GM12878 (cell line): ENCODE data around the gene LPAR5. TPM values are rescaled to one million over a fixed set of nuclear protein-coding genes. Genes with fewer than 3 reads are reported as not detected.

Source experiments
- ATAC-seq: fragments of 200-7000 bp; cut with Tn5 transposase; 3 replicates; pipeline ENCODE4 v1.9.1; 2020; ENCODE audit warnings: mild to moderate bottlenecking, moderate library complexity
- BruUV-seq: library from RNA; stranded (reverse); fragments of 400-500 nt; replicated peaks from 2 replicates; lab custom pipeline; 2021; lab: Mats Ljungman, UMichigan
- CTCF ChIA-PET: fragments of 300-600 bp; sonication (Branson Sonifier 250); formaldehyde crosslinking; extraction: SDS; loops from one replicate; lab custom pipeline; 2021; ENCODE audit warnings: inconsistent platforms; lab: Yijun Ruan, JAX
- POLR2A ChIA-PET: fragments of 350-600 bp; formaldehyde crosslinking; extraction: SDS; loops from one replicate; lab custom pipeline; 2021; ENCODE audit warnings: inconsistent platforms; lab: Charles Lee
- RAD21 ChIA-PET: fragments of 300-600 bp; sonication (Branson Sonifier 250); formaldehyde crosslinking; loops from one replicate; lab custom pipeline; 2023; ENCODE audit warnings: antibody characterized with exemption; ENCODE audit not compliant: unreplicated experiment; lab: Charles Lee
- SMC1A ChIA-PET: fragments of 300-600 bp; sonication (Branson Sonifier 250); formaldehyde crosslinking; loops from one replicate; lab custom pipeline; 2023; ENCODE audit not compliant: unreplicated experiment, uncharacterized antibody; lab: Charles Lee
- DNase-seq: peaks from one replicate; pipeline ENCODE4 v3.0.0-alpha.2; 2011; ENCODE audit warnings: low read depth, low spot score
- FAIRE-seq: peaks from 3 replicates; lab custom pipeline; 2011; peaks lifted over from hg19 to GRCh38; lab: Jason Lieb, UNC
- H2AFZ ChIP-seq: 2 replicates; pipeline ENCODE4 v1.6.0; 2011; ENCODE audit warnings: low read depth, low read length, control low read depth; ENCODE audit not compliant: control insufficient read depth
- H3K27ac ChIP-seq: 2 replicates; pipeline ENCODE4 v1.5.1; 2011; ENCODE audit warnings: control low read depth; ENCODE audit not compliant: control insufficient read depth, insufficient read depth
- H3K27me3 ChIP-seq, 2 experiments: replicated peaks in 1 of 2; 2 replicates each; pipeline versions ENCODE4 v1.6.0 to v1.6.1; 2011; ENCODE audit warnings: low read length in 1 of 2; ENCODE audit not compliant: control insufficient read depth in 2 of 2, insufficient read depth in 2 of 2
- H3K36me3 ChIP-seq, 2 experiments: 2 replicates each; pipeline ENCODE4 v1.5.1; 2011; ENCODE audit warnings: low read length in 1 of 2; ENCODE audit not compliant: control insufficient read depth in 2 of 2, insufficient read depth in 2 of 2
- H3K4me1 ChIP-seq: 2 replicates; pipeline ENCODE4 v1.6.1; 2011; ENCODE audit warnings: mild to moderate bottlenecking, low read length, moderate library complexity, mixed read lengths; ENCODE audit not compliant: control insufficient read depth, insufficient read depth
- H3K4me2 ChIP-seq: 2 replicates; pipeline ENCODE4 v1.6.0; 2011; ENCODE audit warnings: control low read depth; ENCODE audit not compliant: control insufficient read depth, insufficient read depth
- H3K4me3 ChIP-seq: fragments of 200-600 bp; sonication (generic); 2 replicates; pipeline ENCODE4 v1.5.1; 2016
- H3K79me2 ChIP-seq: 2 replicates; pipeline ENCODE4 v1.6.0; 2011; ENCODE audit warnings: low read length; ENCODE audit not compliant: control insufficient read depth, insufficient read depth
- H3K9ac ChIP-seq: 2 replicates; pipeline ENCODE4 v1.8.0; 2011; ENCODE audit warnings: low read length, control low read depth, mixed read lengths; ENCODE audit not compliant: control insufficient read depth, insufficient read depth
- H3K9me3 ChIP-seq: replicated peaks from 3 replicates; pipeline ENCODE4 v1.5.1; 2011; ENCODE audit warnings: mild to moderate bottlenecking, low read length; ENCODE audit not compliant: control insufficient read depth, insufficient read depth
- H4K20me1 ChIP-seq: 2 replicates; pipeline ENCODE4 v1.6.0; 2011; ENCODE audit not compliant: control insufficient read depth, insufficient read depth
- ATF2 ChIP-seq: IDR thresholded peaks from 2 replicates; pipeline ENCODE4 v1.6.1; 2012; ENCODE audit warnings: low read length, inconsistent platforms
- CBX3 ChIP-seq: fragments of 200-600 bp; sonication (generic); IDR thresholded peaks from 2 replicates; pipeline ENCODE4 v1.6.1; 2016; ENCODE audit warnings: low read depth, borderline replicate concordance
- CTCF ChIP-seq, 3 experiments: IDR thresholded peaks in 2 of 3; conservative IDR thresholded peaks in 1 of 3; 2 replicates each; pipeline ENCODE4 v1.5.1; 2011; ENCODE audit warnings: low read depth in 3 of 3, low read length in 3 of 3, mild to moderate bottlenecking in 3 of 3, control low read depth in 2 of 3, moderate library complexity in 2 of 3, inconsistent platforms in 1 of 3, mixed read lengths in 1 of 3; ENCODE audit not compliant: control insufficient read depth in 2 of 3, insufficient read depth in 1 of 3; ENCODE audit errors: extremely low read depth in 1 of 3
- E2F4 ChIP-seq: IDR thresholded peaks from 2 replicates; pipeline ENCODE4 v1.6.1; 2012; ENCODE audit warnings: low read depth, low read length, improper control_type of control experiment
- FOS ChIP-seq: IDR thresholded peaks from 3 replicates; pipeline ENCODE4 v1.6.1; 2011; ENCODE audit warnings: borderline replicate concordance; ENCODE audit not compliant: insufficient read length; ENCODE audit errors: extremely low read depth
- HDGF ChIP-seq: fragments of 450-650 bp; IDR thresholded peaks from 2 replicates; pipeline ENCODE4 v1.6.1; 2016; ENCODE audit warnings: antibody characterized with exemption
- JUNB ChIP-seq: IDR thresholded peaks from 2 replicates; pipeline ENCODE4 v1.6.1; 2016; ENCODE audit warnings: antibody characterized with exemption, mild to moderate bottlenecking
- NBN ChIP-seq: fragments of 450-650 bp; IDR thresholded peaks from 2 replicates; pipeline ENCODE4 v1.6.1; 2016
- SMARCA5 ChIP-seq: fragments of 450-650 bp; IDR thresholded peaks from 2 replicates; pipeline ENCODE4 v1.6.1; 2017; ENCODE audit warnings: mild to moderate bottlenecking
- SMC3 ChIP-seq: IDR thresholded peaks from 2 replicates; pipeline ENCODE4 v1.6.1; 2011; ENCODE audit warnings: low read length, improper control_type of control experiment, borderline replicate concordance
- SREBF1 ChIP-seq: IDR thresholded peaks from 2 replicates; pipeline ENCODE4 v1.6.1; 2012; ENCODE audit warnings: mild to moderate bottlenecking, low read length
- SUPT20H ChIP-seq: IDR thresholded peaks from 2 replicates; pipeline ENCODE4 v1.6.1; 2011; ENCODE audit warnings: low read depth, mild to moderate bottlenecking, low read length, moderate library complexity, borderline replicate concordance; ENCODE audit not compliant: control insufficient read depth
- SUZ12 ChIP-seq: fragments of 200-600 bp; sonication (generic); IDR thresholded peaks from one replicate; pipeline ENCODE4 v1.6.1; 2018; ENCODE audit warnings: antibody characterized with exemption, mild to moderate bottlenecking; ENCODE audit not compliant: unreplicated experiment
- YBX1 ChIP-seq: fragments of 450-650 bp; IDR thresholded peaks from 2 replicates; pipeline ENCODE4 v1.6.1; 2016; ENCODE audit warnings: antibody characterized with exemption
- ZBTB33 ChIP-seq: fragments of 450-650 bp; IDR thresholded peaks from 2 replicates; pipeline ENCODE4 v1.6.1; 2017; ENCODE audit warnings: mild to moderate bottlenecking
- ZNF207 ChIP-seq: fragments of 450-650 bp; IDR thresholded peaks from 2 replicates; pipeline ENCODE4 v1.6.1; 2014; ENCODE audit warnings: antibody characterized with exemption, mild to moderate bottlenecking, borderline replicate concordance
- WGBS: methylation state at CpG from one replicate; pipeline ENCODE4 v1.1.6; 2016; ENCODE audit warnings: low lambda C conversion rate; ENCODE audit not compliant: insufficient replicate concordance, insufficient coverage; ENCODE audit errors: missing lambda C conversion rate; 5-methylcytosine and 5-hydroxymethylcytosine counted together
- in situ Hi-C: fragments of 300-500 bp; cut with MboI; formaldehyde crosslinking; loops from 9 replicates; pipeline ENCODE4 v1.14.3; 2018; ENCODE audit warnings: mixed read lengths
- intact Hi-C: fragments of 100-400 bp; cut with micrococcal nuclease; formaldehyde crosslinking; loops from one replicate; pipeline ENCODE4 v1.14.2; 2022; ENCODE audit not compliant: unreplicated experiment
- polyA plus RNA-seq, 11 experiments: library from polyadenylated mRNA; depleted of rRNA in 4 of 11; unstranded in 6 of 11; stranded (reverse) in 5 of 11; fragments of >200 nt; fragmentation: Nextera tagmentation in 4 of 11; fragmentation: Illumina TruSeq in 1 of 11; extraction: Ambion mirVana in 4 of 11; extraction: Trizol in 1 of 11; gene quantifications; 1 replicate in 1 of 11; 2 replicates in 10 of 11; pipeline versions ENCODE4 v1.2.1 to v1.2.3, GENCODE V29; 2011 to 2016; ENCODE audit warnings: inconsistent platforms in 2 of 11, missing spikeins in 2 of 11, low read depth in 1 of 11
- total RNA-seq, 4 experiments: library from RNA; depleted of rRNA in 3 of 4; stranded (reverse); fragments of >200 nt in 3 of 4; fragmentation: Illumina TruSeq in 1 of 4; extraction: Trizol in 1 of 4; gene quantifications; 2 replicates each; pipeline versions ENCODE4 v1.2.1 to v1.2.3, GENCODE V29; 2013 to 2021

LPAR5 gene
- total and polyA plus RNA-seq, 10 of the 15 experiments (the other 5 are each of a cell fraction or from before 2014, with no cell fraction given): 1.3 to 7.9 (median 5.3) TPM

- H4K20me1 ChIP-seq: 0 out of 2 replicates have a peak, but pooled peaks cover 6% of the 10 kb centered on the region
- ChIA-PET POLR2A (interaction anchor here (0.5 to 1.0 kb wide), 4 partner anchors 62 to 89 kb away, joined by 3 to 8 read pairs (median 3); no protein-coding TSS in a partner anchor), SMC1A (interaction anchor here (0.6 to 2.2 kb wide), 23 partner anchors 10 to 362 kb away, joined by 3 to 13 read pairs (median 5); partner anchors contain the start of gene LPAR5), CTCF (interaction anchor here (0.6 to 4.3 kb wide), 36 partner anchors 10 to 261 kb away, joined by 3 to 24 read pairs (median 7); partner anchors contain the start of gene NOP2), RAD21 (interaction anchor here (0.6 to 2.0 kb wide), 14 partner anchors 23 to 127 kb away, joined by 3 to 7 read pairs (median 3); partner anchors contain the start of genes COPS7A and LPAR5)
- DNase-seq: no peak
- H3K9me3 ChIP-seq: no peaks in the 10 kb centered on the region
- H3K27me3 ChIP-seq: no peaks in the 10 kb centered on the region
- WGBS: 53% methylated on average over 6 of the region's 6 CpGs
- in situ Hi-C loops (loop anchor here (5.0 kb wide), 1 partner anchor 67 kb away; no protein-coding TSS in a partner anchor), intact Hi-C loops (loop anchor here (1.0 to 5.0 kb wide), 3 partner anchors 67 to 168 kb away; partner anchors contain the start of genes CDCA3, NOP2 and USP5)
- no TSS peak for BruUV-seq
- no peak for FAIRE-seq
- H3K4me3 ChIP-seq: no peak overlapping the region
- H3K4me2 ChIP-seq: peak overlapping the region; percentile 31; the same call in 1 of the 2 replicates
- ATAC-seq: peak; percentile 15
- peaks cover 81% of the 10 kb centered on the region for H3K79me2 ChIP-seq
- peaks cover 10% of the 10 kb centered on the region; the same call in 1 of the 2 replicates for H3K4me1 ChIP-seq
- no peak overlapping the region for H2AFZ ChIP-seq
- peaks cover under 1 to 13% of the 10 kb centered on the region in 2 experiments; a peak in 3 of 4 replicates for H3K36me3 ChIP-seq
- no peak overlapping the region for H3K27ac ChIP-seq
- no peak overlapping the region for H3K9ac ChIP-seq
- TF ChIP-seq CBX3 (no peak), ZBTB33 (0 out of 2 replicates have a peak, but pooled peaks have one; percentile 19), SUPT20H (no peak), JUNB (peak; percentile 9; the same call in 1 of the 2 replicates), E2F4 (no peak), FOS (no peak), SUZ12 (no peak), YBX1 (no peak), ATF2 (no peak), NBN (no peak), HDGF (no peak), SREBF1 (no peak), SMARCA5 (no peak), ZNF207 (no peak), SMC3 (peak; percentile 29; the same call in 1 of the 2 replicates), CTCF (IDR thresholded peaks at IDR 0.05 in 2 of 3, conservative IDR thresholded peaks at IDR 0.05 in 1 of 3; ENCODE audit: control insufficient read depth in 2 of 3, extremely low read depth in 1 of 3, insufficient read depth in 1 of 3, low read depth in 3 of 3, low read length in 3 of 3) (peak; percentile 55 to 63 (median 59); a peak in 5 of 6 replicates)
These were observed 48.9 kb upstream of the LPAR5 start for GRCh38 chr12:6684609-6685008.
